Endothelial cell of umbilical vein (primary cell): ENCODE results near the gene CDC16. TPM values are rescaled to one million over a fixed set of nuclear protein-coding genes. Genes with fewer than 3 reads are reported as not detected.

Experiments used
- BruUV-seq: library from RNA; stranded (reverse); fragments of 400-500 nt; replicated peaks from 2 replicates; lab custom pipeline; 2021; lab: Mats Ljungman, UMichigan
- CTCF ChIA-PET: fragments of 300-600, 350-600 bp; sonication (Branson Sonifier 250); formaldehyde crosslinking; loops from one replicate; lab custom pipeline; 2021; ENCODE audit warnings: antibody characterized with exemption, inconsistent platforms; lab: Charles Lee
- POLR2A ChIA-PET: fragments of 300-600, 350-600 bp; sonication (Branson Sonifier 250); formaldehyde crosslinking; loops from one replicate; lab custom pipeline; 2021; ENCODE audit warnings: antibody characterized with exemption, inconsistent platforms; lab: Charles Lee
- DNase-seq: peaks from one replicate; pipeline ENCODE4 v3.0.0-alpha.2; 2011; ENCODE audit warnings: low read depth, low spot score
- FAIRE-seq: peaks from 2 replicates; lab custom pipeline; 2011; peaks lifted over from hg19 to GRCh38; lab: Jason Lieb, UNC
- H2AFZ ChIP-seq: 2 replicates; pipeline ENCODE4 v1.6.0; 2012; ENCODE audit warnings: low read depth, low read length, control low read depth, inconsistent platforms
- H3K27ac ChIP-seq: 2 replicates; pipeline ENCODE4 v1.5.1; 2011; ENCODE audit warnings: low read depth, mild to moderate bottlenecking, control low read depth, low read length, moderate library complexity; ENCODE audit not compliant: insufficient read depth
- H3K27me3 ChIP-seq, 2 experiments: 2 replicates each; pipeline versions ENCODE4 v1.6.0 to v1.6.1; 2011; ENCODE audit warnings: low read length in 2 of 2, mixed read lengths in 1 of 2; ENCODE audit not compliant: control insufficient read depth in 2 of 2, insufficient read depth in 2 of 2
- H3K36me3 ChIP-seq, 2 experiments: 2 replicates in 1 of 2; 3 replicates in 1 of 2; pipeline ENCODE4 v1.5.1; 2011; ENCODE audit warnings: low read length in 2 of 2, mild to moderate bottlenecking in 1 of 2, moderate library complexity in 1 of 2; ENCODE audit not compliant: control insufficient read depth in 2 of 2, insufficient read depth in 2 of 2; ENCODE audit errors: extremely low read depth in 1 of 2
- H3K4me1 ChIP-seq: 3 replicates; pipeline ENCODE4 v1.5.1; 2011; ENCODE audit warnings: mild to moderate bottlenecking, low read length; ENCODE audit not compliant: control insufficient read depth, insufficient read depth; ENCODE audit errors: extremely low read depth
- H3K4me2 ChIP-seq: 2 replicates; pipeline ENCODE4 v1.6.1; 2011; ENCODE audit warnings: low read length, control low read depth, mixed read lengths; ENCODE audit not compliant: insufficient read depth
- H3K4me3 ChIP-seq, 3 experiments: fragments of 200-600 bp in 1 of 3; sonication (generic), shearing (Covaris generic) in 1 of 3; replicated peaks in 1 of 3; 2 replicates each; pipeline ENCODE4 v1.5.1; 2011 to 2016; ENCODE audit warnings: control low read depth in 3 of 3, low read length in 3 of 3, mild to moderate bottlenecking in 2 of 3, inconsistent platforms in 1 of 3, low read depth in 1 of 3, moderate library complexity in 1 of 3; ENCODE audit not compliant: insufficient read depth in 1 of 3
- H3K79me2 ChIP-seq: 2 replicates; pipeline ENCODE4 v1.6.0; 2012; ENCODE audit warnings: low read length, inconsistent platforms; ENCODE audit not compliant: control insufficient read depth, insufficient read depth
- H3K9ac ChIP-seq: replicated peaks from 2 replicates; pipeline ENCODE3; 2011; ENCODE audit warnings: low read length, control low read depth; ENCODE audit not compliant: insufficient read depth; ENCODE audit errors: extremely low read depth
- H3K9me1 ChIP-seq: replicated peaks from 3 replicates; pipeline ENCODE4 v1.6.0; 2011; ENCODE audit warnings: mild to moderate bottlenecking, low read length; ENCODE audit not compliant: control insufficient read depth, insufficient read depth; ENCODE audit errors: extremely low read depth
- H3K9me3 ChIP-seq: replicated peaks from 2 replicates; pipeline ENCODE4 v1.5.1; 2012; ENCODE audit warnings: low read length, inconsistent platforms; ENCODE audit not compliant: control insufficient read depth, insufficient read depth
- H4K20me1 ChIP-seq: replicated peaks from 2 replicates; pipeline ENCODE3; 2011; ENCODE audit warnings: mild to moderate bottlenecking, low read length; ENCODE audit not compliant: control insufficient read depth, insufficient read depth; ENCODE audit errors: extremely low read depth
- CTCF ChIP-seq, 2 donors: IDR thresholded peaks; 1 replicate in 1 of 2; 2 replicates in 1 of 2; pipeline ENCODE4 v1.5.1; 2011; ENCODE audit warnings: low read length in 2 of 2, mild to moderate bottlenecking in 2 of 2, moderate library complexity in 2 of 2, control low read depth in 1 of 2, inconsistent platforms in 1 of 2, low read depth in 1 of 2; ENCODE audit not compliant: insufficient read depth in 1 of 2; ENCODE audit errors: extremely low read depth in 1 of 2
- EZH2 ChIP-seq: IDR thresholded peaks from 2 replicates; pipeline ENCODE4 v1.6.1; 2012; ENCODE audit warnings: borderline replicate concordance, low read depth, mild to moderate bottlenecking, moderate library complexity, low read length, inconsistent platforms; ENCODE audit not compliant: severe bottlenecking
- FOS ChIP-seq: IDR thresholded peaks from 2 replicates; pipeline ENCODE4 v1.6.1; 2011; ENCODE audit warnings: mild to moderate bottlenecking, low read length, moderate library complexity, borderline replicate concordance; ENCODE audit not compliant: insufficient read depth
- MAX ChIP-seq: IDR thresholded peaks from 2 replicates; pipeline ENCODE4 v1.6.1; 2011; ENCODE audit not compliant: insufficient read depth, insufficient read length
- POLR2A ChIP-seq: IDR thresholded peaks from 2 replicates; pipeline ENCODE4 v1.6.1; 2012; ENCODE audit warnings: low read depth, mild to moderate bottlenecking, control low read depth, low read length
- POLR2AphosphoS5 ChIP-seq: IDR thresholded peaks from 2 replicates; pipeline ENCODE4 v1.6.1; 2012; ENCODE audit warnings: low read depth, mild to moderate bottlenecking, control low read depth, low read length, moderate library complexity; ENCODE audit not compliant: insufficient read depth
- dilution Hi-C: fragments of 300-500 bp; cut with MboI; formaldehyde crosslinking; loops from one replicate; pipeline ENCODE4 v1.15.0; 2019; ENCODE audit warnings: low sequenced_read_pairs; ENCODE audit not compliant: extremely low pct_ligation_motif_present
- intact Hi-C: fragments of 100-400 bp; cut with micrococcal nuclease; formaldehyde crosslinking; loops from one replicate; pipeline ENCODE4 v1.10.0; 2022
- polyA plus RNA-seq, 4 experiments: library from polyadenylated mRNA; depleted of rRNA in 3 of 4; stranded (reverse) in 3 of 4; unstranded in 1 of 4; fragments of >200 nt; gene quantifications; 2 replicates each; pipeline versions ENCODE4 v1.2.1 to v1.2.3, GENCODE V29; 2011 to 2012; ENCODE audit warnings: missing spikeins in 1 of 4
- total RNA-seq: library from RNA; stranded (reverse); gene quantifications from 2 replicates; pipeline ENCODE4 v1.2.3, GENCODE V29; 2021

Gene CDC16
- total and polyA plus RNA-seq, 2 donors (not counting 3 experiments of a cell fraction or from before 2014, with no cell fraction given), result 41.6 to 83.3 TPM

GRCh38 chr13:114315074-114315785, 80.5 kb downstream of the CDC16 start:
- peaks cover 56% of the 10 kb centered on the region for H3K79me2 ChIP-seq
- TF ChIP-seq EZH2 (no peak), POLR2A (no peak), CTCF (IDR thresholded peaks at IDR 0.05; ENCODE audit: extremely low read depth in 1 of 2, insufficient read depth in 1 of 2, low read depth in 1 of 2, low read length in 2 of 2) (no peak), FOS (no peak), MAX (no peak), POLR2AphosphoS5 (no peak)
- dilution Hi-C loops, result no loop called here
- H3K9me3 ChIP-seq, result no peaks in the 10 kb centered on the region
- H3K27ac ChIP-seq, result no peak overlapping the region
- intact Hi-C loops, result no loop called here
- CTCF ChIA-PET, result no interaction called here
- H3K36me3 ChIP-seq, result no peaks in the 10 kb centered on the region
- peak overlapping the region; percentile 89 to 97 (median 89) for H3K4me3 ChIP-seq
- H4K20me1 ChIP-seq, result no peaks in the 10 kb centered on the region
- H3K27me3 ChIP-seq, result no peaks in the 10 kb centered on the region
- BruUV-seq, result TSS peak; percentile 50
- POLR2A ChIA-PET, result no interaction called here
- FAIRE-seq (no peak), DNase-seq (peak; percentile 9)
- H3K4me1 ChIP-seq, result peaks cover 23% of the 10 kb centered on the region
- peak overlapping the region; percentile 29 for H2AFZ ChIP-seq
- H3K9ac ChIP-seq, result peak overlapping the region; percentile 83
- no peaks in the 10 kb centered on the region for H3K9me1 ChIP-seq
- H3K4me2 ChIP-seq, result peak overlapping the region; percentile 96
